Naive thymus-derived CD4-positive, alpha-beta T cell (primary cell): ENCODE measurements around the gene C11orf21. TPM values are rescaled to one million over a fixed set of nuclear protein-coding genes. Genes with fewer than 3 reads are reported as not detected.

Source experiments
- ATAC-seq: fragments of 150-1000 bp; cut with Tn5 transposase; 2 replicates; pipeline ENCODE4 v1.10.0; 2021; ENCODE audit warnings: mild to moderate bottlenecking, moderate library complexity
- CTCF ChIA-PET: fragments of 350-600 bp; sonication (Branson Sonifier 250); formaldehyde crosslinking; loops from one replicate; lab custom pipeline; 2021; ENCODE audit warnings: antibody characterized with exemption; lab: Charles Lee
- POLR2A ChIA-PET: fragments of 350-600 bp; sonication (Branson Sonifier 250); formaldehyde crosslinking; loops from one replicate; lab custom pipeline; 2021; ENCODE audit warnings: antibody characterized with exemption, inconsistent platforms; lab: Charles Lee
- DNase-seq, 9 donors: peaks; one replicate each; pipeline versions ENCODE4 v3.0.0 to v3.0.0-alpha.2; 2020 to 2022; ENCODE audit warnings: mixed read lengths in 1 of 9
- H3K27ac ChIP-seq: one replicate; pipeline ENCODE4 v1.7.0; 2013; ENCODE audit warnings: mild to moderate bottlenecking, low read depth, low read length, moderate library complexity
- H3K27me3 ChIP-seq, 2 donors: one replicate each; pipeline ENCODE4 v1.7.0; 2013; ENCODE audit warnings: low read length in 2 of 2, mild to moderate bottlenecking in 2 of 2, moderate library complexity in 2 of 2; ENCODE audit not compliant: control insufficient read depth in 2 of 2, insufficient read depth in 2 of 2
- H3K36me3 ChIP-seq, 3 experiments: 1 replicate in 2 of 3; 2 replicates in 1 of 3; pipeline ENCODE4 v1.7.0; 2013; ENCODE audit warnings: low read length in 3 of 3, mild to moderate bottlenecking in 3 of 3, moderate library complexity in 1 of 3; ENCODE audit not compliant: insufficient read depth in 3 of 3, control insufficient read depth in 2 of 3
- H3K4me1 ChIP-seq, 2 donors: one replicate each; pipeline ENCODE4 v1.7.0; 2013; ENCODE audit warnings: low read length in 2 of 2, mild to moderate bottlenecking in 2 of 2, moderate library complexity in 1 of 2; ENCODE audit not compliant: control insufficient read depth in 2 of 2, insufficient read depth in 2 of 2
- H3K4me3 ChIP-seq: 2 replicates; pipeline ENCODE4 v1.7.0; 2013; ENCODE audit warnings: mild to moderate bottlenecking, low read length
- H3K9me3 ChIP-seq, 3 experiments: 1 replicate in 2 of 3; 2 replicates in 1 of 3; pipeline ENCODE4 v1.7.0; 2013; ENCODE audit warnings: low read length in 3 of 3; ENCODE audit not compliant: control insufficient read depth in 2 of 3
- H3K27ac Mint-ChIP-seq, 9 donors: one replicate each; pipeline ENCODE4 v1.8.0; 2020 to 2022; ENCODE audit warnings: mixed read lengths in 9 of 9, mild to moderate bottlenecking in 8 of 9, moderate library complexity in 5 of 9, inconsistent platforms in 2 of 9
- H3K27me3 Mint-ChIP-seq, 5 donors: one replicate each; pipeline ENCODE4 v1.8.0; 2021 to 2022; ENCODE audit warnings: mixed read lengths in 5 of 5, mild to moderate bottlenecking in 1 of 5
- H3K36me3 Mint-ChIP-seq, 5 donors: one replicate each; pipeline ENCODE4 v1.8.0; 2020 to 2022; ENCODE audit warnings: mixed read lengths in 5 of 5, mild to moderate bottlenecking in 3 of 5, inconsistent platforms in 1 of 5
- H3K4me1 Mint-ChIP-seq, 7 donors: one replicate each; pipeline ENCODE4 v1.8.0; 2020 to 2022; ENCODE audit warnings: mixed read lengths in 7 of 7, mild to moderate bottlenecking in 3 of 7, inconsistent platforms in 1 of 7
- H3K4me3 Mint-ChIP-seq, 10 donors: one replicate each; pipeline ENCODE4 v1.8.0; 2020 to 2022; ENCODE audit warnings: mild to moderate bottlenecking in 10 of 10, mixed read lengths in 10 of 10, moderate library complexity in 6 of 10, inconsistent platforms in 2 of 10
- H3K9me3 Mint-ChIP-seq, 11 donors: one replicate each; pipeline ENCODE4 v1.8.0; 2020 to 2022; ENCODE audit warnings: mixed read lengths in 11 of 11, mild to moderate bottlenecking in 4 of 11, inconsistent platforms in 1 of 11, moderate library complexity in 1 of 11
- intact Hi-C, 2 donors: fragments of 100-400 bp; cut with micrococcal nuclease; formaldehyde crosslinking; loops; one replicate each; pipeline ENCODE4 v1.15.1; 2023
- polyA plus RNA-seq, 2 donors: library from polyadenylated mRNA; unstranded; fragments of 300-500 nt; fragmentation: Illumina TruSeq; gene quantifications; one replicate each; pipeline ENCODE4 v1.2.3, GENCODE V29; 2021
- total RNA-seq, 6 experiments: library from RNA in 5 of 6; stranded (reverse) in 5 of 6; gene quantifications; 1 replicate in 5 of 6; 2 replicates in 1 of 6; pipeline ENCODE4 v1.2.3 and lab custom pipeline; 2021 to 2026

Gene C11orf21
- total and polyA plus RNA-seq, 7 experiments from 2014 or later, result 10.7 to 153 (median 82.5) TPM

GRCh38 chr11:2306877-2307500 lies 5.3 kb upstream of the C11orf21 start:
- peaks cover 0 to 3% (median 0%) of the 10 kb centered on the region in 5 donors for H3K36me3 Mint-ChIP-seq
- ChIA-PET CTCF (interaction anchor here (0.6 to 9.0 kb wide), 5 partner anchors 34 to 584 kb away, joined by 3 to 167 read pairs (median 3); no protein-coding TSS in a partner anchor), POLR2A (interaction anchor here (0.6 to 2.2 kb wide), 4 partner anchors 64 to 114 kb away, joined by 3 to 11 read pairs (median 3); no protein-coding TSS in a partner anchor)
- H3K4me3 Mint-ChIP-seq, result peak overlapping the region in 4 of 10 donors; percentile 6 to 98 (median 67)
- H3K27me3 ChIP-seq, result no peaks in the 10 kb centered on the region
- DNase-seq (no peak), ATAC-seq (no peak)
- intact Hi-C loops, result loop anchor here in 1 of 2 donors (5.0 to 10.0 kb wide), 2 partner anchors 70 to 588 kb away; partner anchors contain the start of gene CD81
- no peaks in the 10 kb centered on the region for H3K27me3 Mint-ChIP-seq
- no peaks in the 10 kb centered on the region for H3K9me3 Mint-ChIP-seq
- H3K27ac Mint-ChIP-seq, result peak overlapping the region in 3 of 9 donors; percentile 91 to 96 (median 92)
- H3K27ac ChIP-seq, result peak overlapping the region; percentile 64
- peaks cover 0 to 6% (median 0%) of the 10 kb centered on the region in 3 experiments for H3K36me3 ChIP-seq
- no peak overlapping the region for H3K4me3 ChIP-seq
- peaks cover 12 to 50% (median 29%) of the 10 kb centered on the region in 7 donors for H3K4me1 Mint-ChIP-seq
- peaks cover 34 to 54% of the 10 kb centered on the region in 2 donors for H3K4me1 ChIP-seq
- no peaks in the 10 kb centered on the region for H3K9me3 ChIP-seq

DNA sequence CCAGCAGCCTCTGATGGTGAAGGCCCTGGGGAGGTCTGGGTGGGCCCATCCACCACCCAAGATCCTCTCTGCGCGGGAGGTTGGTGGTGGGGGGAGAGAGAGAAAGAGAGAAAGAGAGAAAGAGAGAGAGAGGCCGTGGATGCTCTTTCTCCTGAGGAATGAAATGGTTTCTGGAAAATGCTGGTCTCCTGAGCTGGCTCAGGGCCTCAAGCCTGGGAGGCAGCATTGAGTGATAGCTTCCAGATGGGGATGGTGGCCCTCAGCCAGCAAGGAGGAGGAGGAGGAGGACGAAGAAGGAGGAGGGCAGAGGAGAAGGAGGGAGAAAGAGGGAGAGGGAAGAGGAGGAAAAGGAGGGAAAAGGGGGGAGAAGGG lies 4.7 kb upstream of the C11orf21 start:
- Mint-ChIP-seq H3K27ac (peak overlapping the region; percentile 82 to 96 (median 90)), H3K9me3 (no peaks in the 10 kb centered on the region), H3K4me3 (peak overlapping the region; percentile 77 to 98 (median 90)), H3K36me3 (peaks cover 0 to 6% (median 0%) of the 10 kb centered on the region in 5 donors), H3K4me1 (peaks cover 12 to 54% (median 30%) of the 10 kb centered on the region in 7 donors), H3K27me3 (no peaks in the 10 kb centered on the region)
- ATAC-seq, result no peak
- Histone ChIP-seq H3K4me1 (peaks cover 34 to 55% of the 10 kb centered on the region in 2 donors), H3K27me3 (no peaks in the 10 kb centered on the region), H3K27ac (peak overlapping the region; percentile 64), H3K9me3 (no peaks in the 10 kb centered on the region), H3K4me3 (peak overlapping the region; percentile 38), H3K36me3 (peaks cover 0 to 6% (median 0%) of the 10 kb centered on the region in 3 experiments)
- no peak for DNase-seq
- POLR2A ChIA-PET, result interaction anchor here (0.6 to 2.2 kb wide), 8 partner anchors 9 to 1045 kb away, joined by 3 to 11 read pairs (median 4); partner anchors contain the start of gene TSSC4
- CTCF ChIA-PET, result interaction anchor here (0.6 to 9.0 kb wide), 12 partner anchors 10 to 584 kb away, joined by 3 to 167 read pairs (median 3); no protein-coding TSS in a partner anchor
- intact Hi-C loops, result loop anchor here in 1 of 2 donors (5.0 to 10.0 kb wide), 2 partner anchors 71 to 588 kb away; partner anchors contain the start of gene CD81

DNA sequence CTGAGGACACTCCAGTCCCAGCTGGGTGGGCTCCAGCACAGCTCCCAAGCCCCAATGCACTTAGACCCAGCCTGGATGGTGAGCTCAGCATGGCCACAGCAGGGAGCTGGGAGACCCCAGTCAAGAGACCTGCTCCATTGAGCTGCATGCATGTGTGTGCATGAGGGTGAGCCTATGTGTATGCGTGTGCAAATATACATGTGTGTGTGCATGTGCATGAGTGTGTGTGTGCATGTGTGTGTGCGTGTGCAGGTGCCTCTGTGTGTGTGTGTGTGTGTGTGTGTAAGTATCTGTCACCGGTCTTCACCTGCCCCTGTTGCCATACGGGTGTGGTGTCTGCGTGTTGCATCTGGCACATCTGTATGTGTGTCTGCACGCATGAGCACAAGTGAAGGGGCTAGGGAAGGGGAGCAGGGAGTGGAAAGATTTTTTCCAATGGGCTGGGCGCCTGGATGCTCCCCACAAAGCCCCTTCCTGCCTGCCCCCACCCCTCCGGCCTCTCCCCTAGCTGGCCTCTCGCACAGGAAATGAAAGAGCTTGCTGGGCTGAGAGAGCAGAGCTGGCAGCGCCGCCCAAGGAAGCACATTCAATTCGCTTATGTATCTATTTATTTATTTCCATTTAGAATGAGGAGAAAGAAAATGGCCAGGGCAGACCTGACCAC lies 4.2 kb upstream of the C11orf21 start:
- peaks cover 0 to 6% (median 0%) of the 10 kb centered on the region in 5 donors for H3K36me3 Mint-ChIP-seq
- peaks cover 12 to 54% (median 33%) of the 10 kb centered on the region in 7 donors for H3K4me1 Mint-ChIP-seq
- ATAC-seq (no peak), DNase-seq (peak in 5 of 9 donors; percentile 24 to 41 (median 34))
- Histone ChIP-seq H3K4me3 (peak overlapping the region; percentile 38), H3K4me1 (peaks cover 34 to 55% of the 10 kb centered on the region in 2 donors), H3K9me3 (no peaks in the 10 kb centered on the region), H3K27me3 (no peaks in the 10 kb centered on the region), H3K36me3 (peaks cover 0 to 6% (median 0%) of the 10 kb centered on the region in 3 experiments), H3K27ac (peak overlapping the region; percentile 81)
- ChIA-PET POLR2A (interaction anchor here (0.7 to 2.2 kb wide), 11 partner anchors 9 to 1044 kb away, joined by 3 to 11 read pairs (median 4); partner anchors contain the start of gene TSSC4), CTCF (interaction anchor here (0.6 to 9.0 kb wide), 24 partner anchors 9 to 797 kb away, joined by 3 to 167 read pairs (median 4); partner anchors contain the start of genes ASCL2 and TSSC4)
- no peaks in the 10 kb centered on the region for H3K9me3 Mint-ChIP-seq
- H3K27ac Mint-ChIP-seq, result peak overlapping the region; percentile 82 to 96 (median 90)
- H3K27me3 Mint-ChIP-seq, result no peaks in the 10 kb centered on the region
- H3K4me3 Mint-ChIP-seq, result peak overlapping the region; percentile 77 to 98 (median 90)
- intact Hi-C loops, result loop anchor here (1.0 to 10.0 kb wide), 6 partner anchors 71 to 589 kb away; partner anchors contain the start of genes CD81 (in 1 of the 2) and TSSC4 (in 1 of the 2)

DNA sequence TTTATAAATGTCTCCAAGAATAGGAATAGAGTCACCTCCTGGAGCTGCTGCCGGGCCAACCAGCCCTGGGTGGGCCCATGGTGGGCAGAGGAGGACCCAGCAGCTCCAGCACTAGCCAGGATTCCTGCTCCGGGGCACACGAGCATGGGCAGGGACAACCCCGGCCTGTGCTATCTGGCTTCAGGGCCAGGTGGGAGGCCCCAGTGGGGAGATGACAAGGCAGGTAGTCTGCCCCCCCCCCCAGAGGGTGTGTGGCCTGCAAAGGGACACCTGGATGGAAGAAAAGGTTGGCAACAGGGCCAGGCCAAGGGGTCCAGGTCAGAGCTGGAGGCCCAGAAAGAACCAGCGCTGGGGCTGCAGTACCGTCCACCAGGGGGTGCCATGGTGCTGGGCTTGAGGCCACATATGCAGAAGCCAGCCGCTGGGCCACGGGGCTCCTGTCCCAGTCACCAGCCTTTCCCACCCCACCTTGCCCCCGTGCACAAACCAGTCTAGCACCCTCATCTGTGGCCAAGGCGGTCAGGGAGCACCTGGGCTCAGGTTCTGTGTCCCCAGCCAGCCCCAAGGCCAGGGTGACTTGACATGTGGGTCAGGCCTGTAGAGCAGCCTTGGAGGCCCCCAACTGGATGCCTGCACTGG lies 3.5 kb upstream of the C11orf21 start:
- peaks cover 12 to 54% (median 36%) of the 10 kb centered on the region in 7 donors for H3K4me1 Mint-ChIP-seq
- H3K4me3 ChIP-seq, result peak overlapping the region; percentile 38
- H3K9me3 Mint-ChIP-seq, result no peaks in the 10 kb centered on the region
- H3K27ac ChIP-seq, result peak overlapping the region; percentile 81
- H3K4me1 ChIP-seq, result peaks cover 40 to 55% of the 10 kb centered on the region in 2 donors
- H3K27ac Mint-ChIP-seq, result peak overlapping the region; percentile 86 to 96 (median 90)
- no peaks in the 10 kb centered on the region for H3K27me3 ChIP-seq
- POLR2A ChIA-PET, result interaction anchor here (0.6 to 2.2 kb wide), 14 partner anchors 8 to 497 kb away, joined by 3 to 11 read pairs (median 4); partner anchors contain the start of gene TSSC4
- no peaks in the 10 kb centered on the region for H3K9me3 ChIP-seq
- peaks cover 0 to 6% (median 0%) of the 10 kb centered on the region in 3 experiments for H3K36me3 ChIP-seq
- CTCF ChIA-PET, result interaction anchor here (0.6 to 9.0 kb wide), 25 partner anchors 9 to 798 kb away, joined by 3 to 167 read pairs (median 4); partner anchors contain the start of genes ASCL2 and TSSC4
- peak overlapping the region; percentile 77 to 98 (median 92) for H3K4me3 Mint-ChIP-seq
- ATAC-seq (peak; percentile 65), DNase-seq (peak; percentile 62 to 84 (median 76))
- intact Hi-C loops, result loop anchor here (1.0 to 10.0 kb wide), 6 partner anchors 72 to 590 kb away; partner anchors contain the start of genes CD81 (in 1 of the 2) and TSSC4 (in 1 of the 2)
- peaks cover 0 to 6% (median 0%) of the 10 kb centered on the region in 5 donors for H3K36me3 Mint-ChIP-seq
- no peaks in the 10 kb centered on the region for H3K27me3 Mint-ChIP-seq

DNA sequence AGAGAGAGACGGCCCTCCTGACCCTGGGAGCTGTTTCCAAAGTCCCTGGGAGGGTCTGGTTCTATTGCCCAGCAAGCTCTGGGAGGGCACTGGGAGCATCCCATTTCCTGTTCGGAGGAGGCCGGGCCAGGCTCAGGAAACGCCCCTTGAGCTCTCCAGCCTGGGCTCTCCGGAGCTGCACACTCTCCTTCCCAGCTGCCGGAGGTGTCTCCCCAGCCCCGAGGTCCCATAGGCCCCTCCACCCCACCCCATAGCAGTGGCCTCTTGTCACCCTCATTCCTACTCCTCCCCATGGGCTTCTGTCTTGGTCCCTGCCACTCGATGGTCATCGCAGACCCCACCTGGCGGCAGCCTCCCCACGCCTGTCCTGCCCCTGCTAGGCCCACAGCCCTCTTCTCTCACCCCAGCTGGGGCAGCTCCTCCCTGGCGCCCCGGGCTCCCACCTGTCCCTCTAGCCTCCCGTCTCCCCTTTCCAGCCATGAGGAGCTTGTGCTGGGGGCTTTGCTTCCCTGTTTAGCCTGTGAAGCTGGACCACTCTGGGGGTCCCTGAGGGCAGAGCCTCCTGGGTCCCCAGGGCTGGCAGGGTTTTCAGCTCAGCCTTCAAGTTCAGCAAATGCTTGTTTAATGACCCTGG lies 2.9 kb upstream of the C11orf21 start:
- ATAC-seq, result no peak
- Mint-ChIP-seq H3K27ac (peak overlapping the region in 8 of 9 donors; percentile 28 to 96 (median 92)), H3K4me3 (peak overlapping the region in 9 of 10 donors; percentile 30 to 98 (median 94)), H3K4me1 (peaks cover 12 to 56% (median 38%) of the 10 kb centered on the region in 7 donors), H3K9me3 (no peaks in the 10 kb centered on the region), H3K36me3 (peaks cover 0 to 6% (median 0%) of the 10 kb centered on the region in 5 donors), H3K27me3 (no peaks in the 10 kb centered on the region)
- H3K4me3 ChIP-seq, result no peak overlapping the region
- intact Hi-C loops, result loop anchor here (1.0 to 10.0 kb wide), 11 partner anchors 73 to 683 kb away; partner anchors contain the start of genes CD81 (in 1 of the 2), CDKN1C (in 1 of the 2), CTSD (in 1 of the 2) and TSSC4 (in 1 of the 2)
- peak overlapping the region; percentile 81 for H3K27ac ChIP-seq
- H3K9me3 ChIP-seq, result no peaks in the 10 kb centered on the region
- H3K27me3 ChIP-seq, result no peaks in the 10 kb centered on the region
- ChIA-PET POLR2A (interaction anchor here (0.6 to 4.1 kb wide), 13 partner anchors 8 to 161 kb away, joined by 3 to 20 read pairs (median 4); partner anchors contain the start of gene TSSC4), CTCF (interaction anchor here (0.7 to 9.0 kb wide), 16 partner anchors 8 to 224 kb away, joined by 3 to 167 read pairs (median 6); partner anchors contain the start of gene TSSC4)
- H3K4me1 ChIP-seq, result peaks cover 41 to 57% of the 10 kb centered on the region in 2 donors
- peaks cover 0 to 7% (median 0%) of the 10 kb centered on the region in 3 experiments for H3K36me3 ChIP-seq
- DNase-seq, result no peak
